A549 (cell line): ENCODE measurements around the gene PNMT. TPM values are rescaled to one million over a fixed set of nuclear protein-coding genes. Genes with fewer than 3 reads are reported as not detected.

Source experiments
- ATAC-seq, 2 experiments: fragments of 200-7000 bp in 1 of 2; fragments of >200 bp in 1 of 2; cut with Nextera tagmentation in 1 of 2; cut with Tn5 transposase in 1 of 2; 3 replicates each; pipeline versions ENCODE4 v1.8.0 to v1.9.1; 2018 to 2020; ENCODE audit warnings: mild to moderate bottlenecking in 1 of 2, moderate library complexity in 1 of 2
- CTCF ChIA-PET: fragments of 300-600 bp; sonication (Branson Sonifier 250); formaldehyde crosslinking; extraction: SDS; loops from one replicate; lab custom pipeline; 2021; ENCODE audit warnings: antibody characterized with exemption, inconsistent platforms; lab: Yijun Ruan, JAX
- POLR2A ChIA-PET: fragments of 350-600 bp; formaldehyde crosslinking; extraction: SDS; loops from one replicate; lab custom pipeline; 2021; ENCODE audit warnings: antibody characterized with exemption, inconsistent platforms; lab: Yijun Ruan, JAX
- DNase-seq, 2 experiments: peaks; one replicate each; pipeline versions ENCODE4 v3.0.0 to v3.0.0-alpha.2; 2011 to 2016; ENCODE audit warnings: low read depth in 1 of 2, low spot score in 1 of 2
- FAIRE-seq: peaks from 2 replicates; lab custom pipeline; 2011; peaks lifted over from hg19 to GRCh38; lab: Jason Lieb, UNC
- H3K27ac ChIP-seq, 2 experiments: fragments of >200 bp; sonication (Bioruptor Twin); formaldehyde crosslinking; 3 replicates each; pipeline ENCODE4 v1.5.1; 2016 to 2017
- H3K4me1 ChIP-seq: fragments of >200 bp; sonication (Bioruptor Twin); formaldehyde crosslinking; 3 replicates; pipeline ENCODE4 v1.6.1; 2016
- H3K4me2 ChIP-seq: fragments of >200 bp; sonication (Bioruptor Twin); formaldehyde crosslinking; 3 replicates; pipeline ENCODE4 v1.6.1; 2016
- H3K4me3 ChIP-seq: fragments of >200 bp; sonication (Bioruptor Twin); formaldehyde crosslinking; 3 replicates; pipeline ENCODE4 v1.5.1; 2016
- H3K9me3 ChIP-seq: fragments of >200 bp; sonication (Bioruptor Twin); formaldehyde crosslinking; 3 replicates; pipeline ENCODE4 v1.6.1; 2016
- CHD2 ChIP-seq: fragments of 150-350 bp; IDR thresholded peaks from 2 replicates; pipeline ENCODE4 v1.6.1; 2014; ENCODE audit warnings: low read length; ENCODE audit not compliant: partially characterized antibody
- CHD4 ChIP-seq: fragments of 200-600 bp; sonication (generic); IDR thresholded peaks from 2 replicates; pipeline ENCODE4 v1.6.1; 2016; ENCODE audit warnings: antibody characterized with exemption, mild to moderate bottlenecking, borderline replicate concordance
- EHF ChIP-seq: fragments of 250-450 bp; sonication (Bioruptor Pico); IDR thresholded peaks from 2 replicates; pipeline ENCODE4 v1.5.0; 2020; ENCODE audit warnings: mild to moderate bottlenecking
- ESRRA ChIP-seq: fragments of 150-350 bp; IDR thresholded peaks from 2 replicates; pipeline ENCODE4 v1.6.1; 2014; ENCODE audit warnings: mild to moderate bottlenecking, low read length, borderline replicate concordance
- FOSB ChIP-seq: fragments of 250-450 bp; sonication (Bioruptor Pico); IDR thresholded peaks from 2 replicates; pipeline ENCODE4 v1.5.0; 2020; ENCODE audit warnings: mild to moderate bottlenecking, moderate library complexity
- FOSL2 ChIP-seq, 2 experiments: fragments of 450-650 bp in 1 of 2; fragments of >200 bp in 1 of 2; sonication (Bioruptor Twin) in 1 of 2; formaldehyde crosslinking; IDR thresholded peaks; 2 replicates each; pipeline versions ENCODE4 v1.5.0 to v1.6.1; 2016 to 2020; ENCODE audit warnings: mild to moderate bottlenecking in 1 of 2, moderate library complexity in 1 of 2
- HDAC2 ChIP-seq: fragments of 200-600 bp; sonication (generic); IDR thresholded peaks from 2 replicates; pipeline ENCODE4 v1.6.1; 2016
- HEYL ChIP-seq: fragments of 250-450 bp; sonication (Bioruptor Pico); IDR thresholded peaks from 2 replicates; pipeline ENCODE4 v1.8.0; 2021; ENCODE audit warnings: mild to moderate bottlenecking, moderate library complexity
- HOXB13 ChIP-seq: fragments of 250-450 bp; sonication (Bioruptor Pico); IDR thresholded peaks from 2 replicates; pipeline ENCODE4 v1.5.0; 2020; ENCODE audit warnings: low read depth, mild to moderate bottlenecking, moderate library complexity
- JUNB ChIP-seq: fragments of >200 bp; sonication (Bioruptor Twin); formaldehyde crosslinking; IDR thresholded peaks from 2 replicates; pipeline ENCODE4 v1.6.1; 2016
- MAFK ChIP-seq: fragments of 450-650 bp; IDR thresholded peaks from 2 replicates; pipeline ENCODE4 v1.6.1; 2014; ENCODE audit not compliant: partially characterized antibody
- MAZ ChIP-seq: fragments of 150-350 bp; IDR thresholded peaks from 2 replicates; pipeline ENCODE4 v1.6.1; 2014; ENCODE audit warnings: antibody characterized with exemption, low read depth, low read length, borderline replicate concordance
- NR3C1 ChIP-seq: fragments of >200 bp; sonication (Bioruptor Twin); formaldehyde crosslinking; IDR thresholded peaks from 3 replicates; pipeline ENCODE4 v1.6.1; 2017
- PHF8 ChIP-seq: fragments of 200-600 bp; sonication (generic); IDR thresholded peaks from 2 replicates; pipeline ENCODE4 v1.6.1; 2016; ENCODE audit warnings: low read depth, mild to moderate bottlenecking, antibody characterized with exemption, moderate library complexity, borderline replicate concordance
- POLR2A ChIP-seq: IDR thresholded peaks from 2 replicates; pipeline ENCODE4 v1.6.1; 2012; ENCODE audit warnings: mild to moderate bottlenecking, low read length
- SMC3 ChIP-seq: fragments of >200 bp; sonication (Bioruptor Twin); formaldehyde crosslinking; IDR thresholded peaks from 3 replicates; pipeline ENCODE4 v1.6.1; 2018; ENCODE audit warnings: inconsistent platforms
- ZC3H11A ChIP-seq: fragments of 450-650 bp; IDR thresholded peaks from 2 replicates; pipeline ENCODE4 v1.6.1; 2014; ENCODE audit warnings: antibody characterized with exemption, mild to moderate bottlenecking
- ZFP36 ChIP-seq: fragments of 450-650 bp; IDR thresholded peaks from 2 replicates; pipeline ENCODE4 v1.6.1; 2014; ENCODE audit warnings: borderline replicate concordance; ENCODE audit not compliant: partially characterized antibody
- WGBS: methylation state at CpG from one replicate; pipeline ENCODE4 v1.1.6; 2017; ENCODE audit errors: missing lambda C conversion rate; 5-methylcytosine and 5-hydroxymethylcytosine counted together
- polyA plus RNA-seq, 4 experiments: library from polyadenylated mRNA; depleted of rRNA in 3 of 4; stranded (reverse); fragments of >200 nt; fragmentation: RNase III in 1 of 4; extraction: RNeasy Plus Mini Kit Qiagen cat#74134 plus additional on column Dnase treatment in 1 of 4; gene quantifications; 2 replicates in 3 of 4; 3 replicates in 1 of 4; pipeline ENCODE4 v1.2.3, GENCODE V29; 2011 to 2017
- TF ChIP-seq, protein P1 (sequence below): fragments of 150-350 bp; IDR thresholded peaks from 2 replicates; pipeline ENCODE4 v1.6.1; 2014; ENCODE audit warnings: low read depth, mild to moderate bottlenecking, low read length
- TF ChIP-seq, protein P2 (sequence below): fragments of 450-650 bp; IDR thresholded peaks from 2 replicates; pipeline ENCODE4 v1.6.1; 2014; ENCODE audit warnings: antibody characterized with exemption
- TF ChIP-seq, protein P3 (sequence below): fragments of >200 bp; sonication (Bioruptor Twin); formaldehyde crosslinking; IDR thresholded peaks from 2 replicates; pipeline ENCODE4 v1.6.1; 2016
- TF ChIP-seq, protein P4 (sequence below): fragments of 250-450 bp; sonication (Bioruptor Pico); IDR thresholded peaks from 2 replicates; pipeline ENCODE4 v1.5.0; 2020; ENCODE audit warnings: low read depth, mild to moderate bottlenecking, moderate library complexity
- TF ChIP-seq, protein P5 (sequence below): fragments of 200-600 bp; sonication (generic); IDR thresholded peaks from 2 replicates; pipeline ENCODE4 v1.6.1; 2016; ENCODE audit warnings: antibody characterized with exemption, mild to moderate bottlenecking, moderate library complexity
- TF ChIP-seq, protein P6 (sequence below): IDR thresholded peaks from 2 replicates; pipeline ENCODE4 v1.6.1; 2012

The PNMT gene
- polyA plus RNA-seq, 2 of the 4 experiments (the other 2 are of a cell fraction) = not detected

DNA sequence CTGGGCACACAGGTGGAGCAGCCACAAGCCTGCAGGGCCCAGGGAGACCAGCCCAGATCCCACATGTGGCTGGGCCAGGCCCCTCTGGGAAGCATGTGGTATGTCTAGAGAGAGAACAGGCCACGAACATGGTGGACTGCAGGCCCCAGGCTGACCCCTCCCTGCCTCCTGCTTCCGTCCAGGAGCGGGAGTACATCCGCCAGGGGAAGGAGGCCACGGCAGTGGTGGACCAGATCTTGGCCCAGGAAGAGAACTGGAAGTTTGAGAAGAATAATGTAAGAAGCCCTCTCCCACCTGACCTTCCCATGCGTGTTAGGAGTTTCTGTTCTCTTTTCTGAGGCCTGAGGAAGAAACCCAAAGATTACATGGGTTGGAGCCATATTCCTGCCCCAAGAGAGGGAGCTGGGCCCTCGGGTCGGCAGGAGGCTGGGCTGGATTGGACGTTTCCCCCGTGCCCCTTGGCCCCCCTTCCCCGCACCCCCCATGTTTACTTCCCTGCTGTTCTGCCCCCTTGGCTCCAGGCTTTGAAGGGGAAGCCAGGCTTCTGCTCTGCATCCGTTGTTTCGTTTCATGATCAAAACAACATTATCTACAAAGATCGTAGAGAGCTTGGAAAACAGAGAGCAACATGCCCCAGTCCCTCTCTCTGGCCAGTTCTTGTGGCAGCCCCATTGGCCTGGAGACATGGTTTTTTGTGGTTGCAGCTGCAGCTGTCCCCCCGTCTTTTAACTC lies 8.8 kb upstream of the PNMT start:
- no peaks in the 10 kb centered on the region for H3K9me3 ChIP-seq
- H3K27ac ChIP-seq = no peak overlapping the region
- ChIA-PET POLR2A (no interaction called here), CTCF (interaction anchor here (0.9 to 50.7 kb wide), 6 partner anchors 9 to 71 kb away, joined by 3 to 1391 read pairs (median 4); partner anchors contain the start of genes MIEN1, PNMT, PPP1R1B and STARD3)
- H3K4me1 ChIP-seq = peaks cover 24% of the 10 kb centered on the region
- DNase-seq (no peak), FAIRE-seq (no peak), ATAC-seq (no peak)
- WGBS = 76% methylated on average over 15 of the region's 15 CpGs
- TF ChIP-seq EHF (CRISPR knock-in tag) = no peak
- TF ChIP-seq SMC3 = no peak
- no peak for TF ChIP-seq PHF8
- TF ChIP-seq POLR2A = no peak
- TF ChIP-seq FOSL2 (IDR thresholded peaks at IDR 0.05) = no peak
- no peak for TF ChIP-seq FOSL2 (CRISPR knock-in tag; IDR thresholded peaks at IDR 0.05)
- TF ChIP-seq ESRRA = no peak
- no peak for TF ChIP-seq HDAC2
- no peak for TF ChIP-seq HOXB13 (CRISPR knock-in tag)
- TF ChIP-seq CHD4 = no peak
- TF ChIP-seq, protein P1, sequence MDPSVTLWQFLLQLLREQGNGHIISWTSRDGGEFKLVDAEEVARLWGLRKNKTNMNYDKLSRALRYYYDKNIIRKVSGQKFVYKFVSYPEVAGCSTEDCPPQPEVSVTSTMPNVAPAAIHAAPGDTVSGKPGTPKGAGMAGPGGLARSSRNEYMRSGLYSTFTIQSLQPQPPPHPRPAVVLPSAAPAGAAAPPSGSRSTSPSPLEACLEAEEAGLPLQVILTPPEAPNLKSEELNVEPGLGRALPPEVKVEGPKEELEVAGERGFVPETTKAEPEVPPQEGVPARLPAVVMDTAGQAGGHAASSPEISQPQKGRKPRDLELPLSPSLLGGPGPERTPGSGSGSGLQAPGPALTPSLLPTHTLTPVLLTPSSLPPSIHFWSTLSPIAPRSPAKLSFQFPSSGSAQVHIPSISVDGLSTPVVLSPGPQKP = no peak
- TF ChIP-seq JUNB = no peak
- TF ChIP-seq CHD2 = no peak
- TF ChIP-seq ZC3H11A = no peak
- H3K4me3 ChIP-seq = no peak overlapping the region
- no peak overlapping the region for H3K4me2 ChIP-seq

DNA sequence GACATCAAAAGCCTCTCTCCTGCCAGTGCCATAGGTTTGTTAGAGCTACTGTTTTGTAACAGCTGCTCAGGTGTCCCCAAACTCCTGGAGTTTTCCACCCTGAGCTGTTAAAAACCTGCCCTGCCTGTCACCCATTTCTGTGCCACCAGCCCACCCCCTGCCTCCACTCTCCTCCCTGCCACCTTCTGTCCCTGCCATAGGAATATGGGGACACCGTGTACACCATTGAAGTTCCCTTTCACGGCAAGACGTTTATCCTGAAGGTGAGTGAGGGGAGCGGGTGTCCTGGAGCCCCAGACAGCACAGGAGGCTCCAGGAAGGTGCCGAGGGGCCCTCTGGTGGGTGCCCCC lies 8.3 kb upstream of the PNMT start:
- Histone ChIP-seq H3K4me1 (peaks cover 26% of the 10 kb centered on the region), H3K4me2 (no peak overlapping the region), H3K9me3 (no peaks in the 10 kb centered on the region), H3K4me3 (no peak overlapping the region), H3K27ac (no peak overlapping the region)
- WGBS = 89% methylated on average over 4 of the region's 5 CpGs
- no peak for TF ChIP-seq NR3C1
- TF ChIP-seq MAFK = no peak
- TF ChIP-seq, protein P2, sequence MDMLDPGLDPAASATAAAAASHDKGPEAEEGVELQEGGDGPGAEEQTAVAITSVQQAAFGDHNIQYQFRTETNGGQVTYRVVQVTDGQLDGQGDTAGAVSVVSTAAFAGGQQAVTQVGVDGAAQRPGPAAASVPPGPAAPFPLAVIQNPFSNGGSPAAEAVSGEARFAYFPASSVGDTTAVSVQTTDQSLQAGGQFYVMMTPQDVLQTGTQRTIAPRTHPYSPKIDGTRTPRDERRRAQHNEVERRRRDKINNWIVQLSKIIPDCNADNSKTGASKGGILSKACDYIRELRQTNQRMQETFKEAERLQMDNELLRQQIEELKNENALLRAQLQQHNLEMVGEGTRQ = no peak
- TF ChIP-seq ZFP36 = no peak
- TF ChIP-seq, protein P3, sequence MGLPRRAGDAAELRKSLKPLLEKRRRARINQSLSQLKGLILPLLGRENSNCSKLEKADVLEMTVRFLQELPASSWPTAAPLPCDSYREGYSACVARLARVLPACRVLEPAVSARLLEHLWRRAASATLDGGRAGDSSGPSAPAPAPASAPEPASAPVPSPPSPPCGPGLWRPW = no peak
- no peak for TF ChIP-seq POLR2A
- TF ChIP-seq ESRRA = no peak
- TF ChIP-seq, protein P4, sequence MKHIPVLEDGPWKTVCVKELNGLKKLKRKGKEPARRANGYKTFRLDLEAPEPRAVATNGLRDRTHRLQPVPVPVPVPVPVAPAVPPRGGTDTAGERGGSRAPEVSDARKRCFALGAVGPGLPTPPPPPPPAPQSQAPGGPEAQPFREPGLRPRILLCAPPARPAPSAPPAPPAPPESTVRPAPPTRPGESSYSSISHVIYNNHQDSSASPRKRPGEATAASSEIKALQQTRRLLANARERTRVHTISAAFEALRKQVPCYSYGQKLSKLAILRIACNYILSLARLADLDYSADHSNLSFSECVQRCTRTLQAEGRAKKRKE (CRISPR knock-in tag) = no peak
- no peak for TF ChIP-seq HEYL
- no peak for TF ChIP-seq MAZ
- no peak for TF ChIP-seq FOSB
- no peak for TF ChIP-seq SMC3
- TF ChIP-seq, protein P5, sequence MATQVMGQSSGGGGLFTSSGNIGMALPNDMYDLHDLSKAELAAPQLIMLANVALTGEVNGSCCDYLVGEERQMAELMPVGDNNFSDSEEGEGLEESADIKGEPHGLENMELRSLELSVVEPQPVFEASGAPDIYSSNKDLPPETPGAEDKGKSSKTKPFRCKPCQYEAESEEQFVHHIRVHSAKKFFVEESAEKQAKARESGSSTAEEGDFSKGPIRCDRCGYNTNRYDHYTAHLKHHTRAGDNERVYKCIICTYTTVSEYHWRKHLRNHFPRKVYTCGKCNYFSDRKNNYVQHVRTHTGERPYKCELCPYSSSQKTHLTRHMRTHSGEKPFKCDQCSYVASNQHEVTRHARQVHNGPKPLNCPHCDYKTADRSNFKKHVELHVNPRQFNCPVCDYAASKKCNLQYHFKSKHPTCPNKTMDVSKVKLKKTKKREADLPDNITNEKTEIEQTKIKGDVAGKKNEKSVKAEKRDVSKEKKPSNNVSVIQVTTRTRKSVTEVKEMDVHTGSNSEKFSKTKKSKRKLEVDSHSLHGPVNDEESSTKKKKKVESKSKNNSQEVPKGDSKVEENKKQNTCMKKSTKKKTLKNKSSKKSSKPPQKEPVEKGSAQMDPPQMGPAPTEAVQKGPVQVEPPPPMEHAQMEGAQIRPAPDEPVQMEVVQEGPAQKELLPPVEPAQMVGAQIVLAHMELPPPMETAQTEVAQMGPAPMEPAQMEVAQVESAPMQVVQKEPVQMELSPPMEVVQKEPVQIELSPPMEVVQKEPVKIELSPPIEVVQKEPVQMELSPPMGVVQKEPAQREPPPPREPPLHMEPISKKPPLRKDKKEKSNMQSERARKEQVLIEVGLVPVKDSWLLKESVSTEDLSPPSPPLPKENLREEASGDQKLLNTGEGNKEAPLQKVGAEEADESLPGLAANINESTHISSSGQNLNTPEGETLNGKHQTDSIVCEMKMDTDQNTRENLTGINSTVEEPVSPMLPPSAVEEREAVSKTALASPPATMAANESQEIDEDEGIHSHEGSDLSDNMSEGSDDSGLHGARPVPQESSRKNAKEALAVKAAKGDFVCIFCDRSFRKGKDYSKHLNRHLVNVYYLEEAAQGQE = no peak
- TF ChIP-seq HDAC2 = no peak
- TF ChIP-seq, protein P6, sequence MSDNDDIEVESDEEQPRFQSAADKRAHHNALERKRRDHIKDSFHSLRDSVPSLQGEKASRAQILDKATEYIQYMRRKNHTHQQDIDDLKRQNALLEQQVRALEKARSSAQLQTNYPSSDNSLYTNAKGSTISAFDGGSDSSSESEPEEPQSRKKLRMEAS = no peak
- DNase-seq (no peak), FAIRE-seq (no peak), ATAC-seq (no peak)
- CTCF ChIA-PET = interaction anchor here (0.9 to 50.7 kb wide), 6 partner anchors 9 to 71 kb away, joined by 3 to 1391 read pairs (median 4); partner anchors contain the start of genes MIEN1, PNMT, PPP1R1B and STARD3
- POLR2A ChIA-PET = no interaction called here
